Measurements from ENCODE around the gene NSD1. TPM values are rescaled to one million over a fixed set of nuclear protein-coding genes. Genes with fewer than 3 reads are reported as not detected.

The NSD1 gene
- total RNA-seq, 2 donors from 2014 or later = 40.6 to 44.2 TPM

GRCh38 chr5:177307544-177308363, 174.2 kb downstream of the NSD1 start:
- DNase-seq (no peak), ATAC-seq (no peak)
- intact Hi-C loops (cut with DNase I) = loop anchor here in 1 of 2 donors (10.0 kb wide), 1 partner anchor 193 kb away; no protein-coding TSS in a partner anchor

GRCh38 chr5:177308740-177309139, 175.2 kb downstream of the NSD1 start:
- no peak for ATAC-seq
- intact Hi-C loops (cut with DNase I) = loop anchor here in 1 of 2 donors (10.0 kb wide), 1 partner anchor 194 kb away; no protein-coding TSS in a partner anchor
- no peak for DNase-seq

- ATAC-seq (peak in 1 of 2 donors; percentile 10), DNase-seq (peak; percentile 67)
- intact Hi-C loops (cut with DNase I) = loop anchor here (10.0 kb wide), 2 partner anchors 55 to 195 kb away; no protein-coding TSS in a partner anchor
These were observed 176.0 kb downstream of the NSD1 start for GRCh38 chr5:177309351-177310191.

- ATAC-seq = no peak
- no peak for DNase-seq
- intact Hi-C loops (cut with DNase I) = loop anchor here in 1 of 2 donors (10.0 kb wide), 1 partner anchor 54 kb away; no protein-coding TSS in a partner anchor
These were observed 176.8 kb downstream of the NSD1 start for GRCh38 chr5:177310332-177310731.

- no peak for DNase-seq
- no peak for ATAC-seq
- intact Hi-C loops (cut with DNase I) = loop anchor here in 1 of 2 donors (10.0 kb wide), 1 partner anchor 54 kb away; no protein-coding TSS in a partner anchor
These were observed 177.3 kb downstream of the NSD1 start for GRCh38 chr5:177310757-177311391.

GRCh38 chr5:177311392-177311722, 177.8 kb downstream of the NSD1 start:
- intact Hi-C loops (cut with DNase I) = loop anchor here in 1 of 2 donors (10.0 kb wide), 1 partner anchor 53 kb away; no protein-coding TSS in a partner anchor
- ATAC-seq (peak; percentile 8 to 13), DNase-seq (no peak)

- intact Hi-C loops (cut with DNase I) = loop anchor here in 1 of 2 donors (10.0 kb wide), 1 partner anchor 53 kb away; no protein-coding TSS in a partner anchor
- DNase-seq = peak; percentile 99
- ATAC-seq = peak; percentile 92 to 97
These were observed 178.4 kb downstream of the NSD1 start, which contains the start of gene MXD3 for GRCh38 chr5:177311723-177312648. MXD3 (minus strand) TSS chr5:177311898; CDS start chr5:177311830, 68 bp downstream.

GRCh38 chr5:177312649-177313181, 179.1 kb downstream of the NSD1 start:
- ATAC-seq = no peak
- no peak for DNase-seq
- intact Hi-C loops (cut with DNase I) = loop anchor here in 1 of 2 donors (10.0 kb wide), 1 partner anchor 52 kb away; no protein-coding TSS in a partner anchor

- DNase-seq (no peak), ATAC-seq (no peak)
- intact Hi-C loops (cut with DNase I) = loop anchor here in 1 of 2 donors (10.0 kb wide), 1 partner anchor 51 kb away; no protein-coding TSS in a partner anchor
These were observed 180.1 kb downstream of the NSD1 start for GRCh38 chr5:177313561-177314259.

GRCh38 chr5:177314376-177315342, 181.1 kb downstream of the NSD1 start:
- no peak for DNase-seq

GRCh38 chr5:177315411-177315810, 181.8 kb downstream of the NSD1 start:
- no peak for ATAC-seq
- intact Hi-C loops (cut with DNase I) = loop anchor here (5.0 to 10.0 kb wide), 2 partner anchors 49 to 67 kb away; partner anchors contain the start of gene SLC34A1 (in 1 of the 2)
- DNase-seq = no peak

More at GRCh38 chr5:177314376-177315342, 181.1 kb downstream of the NSD1 start:
- intact Hi-C loops (cut with DNase I) = loop anchor here (5.0 to 10.0 kb wide), 2 partner anchors 50 to 68 kb away; partner anchors contain the start of gene SLC34A1 (in 1 of the 2)
- no peak for ATAC-seq

- intact Hi-C loops (cut with DNase I) = loop anchor here (5.0 to 10.0 kb wide), 2 partner anchors 49 to 66 kb away; partner anchors contain the start of gene SLC34A1 (in 1 of the 2)
- ATAC-seq (no peak), DNase-seq (no peak)
These were observed 182.4 kb downstream of the NSD1 start for GRCh38 chr5:177316005-177316404.

GRCh38 chr5:177317959-177318377, 184.4 kb downstream of the NSD1 start:
- intact Hi-C loops (cut with DNase I) = loop anchor here (5.0 to 10.0 kb wide), 2 partner anchors 47 to 64 kb away; partner anchors contain the start of gene SLC34A1 (in 1 of the 2)
- ATAC-seq = peak; percentile 48 to 53
- DNase-seq = peak; percentile 74

- ATAC-seq (no peak), DNase-seq (no peak)
- intact Hi-C loops (cut with DNase I) = loop anchor here (5.0 to 10.0 kb wide), 2 partner anchors 45 to 62 kb away; partner anchors contain the start of gene SLC34A1 (in 1 of the 2)
These were observed 186.5 kb downstream of the NSD1 start for GRCh38 chr5:177319913-177320588.

GRCh38 chr5:177320879-177321278, 187.3 kb downstream of the NSD1 start:
- DNase-seq (no peak), ATAC-seq (peak in 1 of 2 donors; percentile 39)
- intact Hi-C loops (cut with DNase I) = no loop called here

Data from left cardiac atrium (tissue), 4 donors.